ENCODE results near the gene DPYD. TPM values are rescaled to one million over a fixed set of nuclear protein-coding genes. Genes with fewer than 3 reads are reported as not detected.

DPYD gene
- total RNA-seq, 2 experiments from 2014 or later, result 6.6 to 7.8 TPM

GRCh38 chr1:97803026-97803425, 117.8 kb downstream of the DPYD start:
- CTCF ChIA-PET, result no interaction called here

GRCh38 chr1:97802011-97802410, 118.8 kb downstream of the DPYD start:
- ChIA-PET CTCF (no interaction called here), POLR2A (no interaction called here)

More at GRCh38 chr1:97803026-97803425, 117.8 kb downstream of the DPYD start:
- POLR2A ChIA-PET, result no interaction called here

GRCh38 chr1:97797403-97798183, 123.2 kb downstream of the DPYD start:
- POLR2A ChIA-PET, result no interaction called here
- CTCF ChIA-PET, result interaction anchor here (0.5 kb wide), 1 partner anchor 122 kb away, joined by 3 read pairs; no protein-coding TSS in a partner anchor

GRCh38 chr1:97796711-97797110, 124.1 kb downstream of the DPYD start:
- POLR2A ChIA-PET, result no interaction called here
- CTCF ChIA-PET, result interaction anchor here (0.5 kb wide), 1 partner anchor 121 kb away, joined by 3 read pairs; no protein-coding TSS in a partner anchor

GRCh38 chr1:97792655-97793054, 128.2 kb downstream of the DPYD start:
- ChIA-PET CTCF (no interaction called here), POLR2A (no interaction called here)

- ChIA-PET POLR2A (interaction anchor here (0.7 kb wide), 1 partner anchor 157 kb away, joined by 3 read pairs; no protein-coding TSS in a partner anchor), CTCF (no interaction called here)
Measured at GRCh38 chr1:97791251-97791650, 129.6 kb downstream of the DPYD start.

GRCh38 chr1:97787231-97787630, 133.6 kb downstream of the DPYD start:
- CTCF ChIA-PET, result no interaction called here
- POLR2A ChIA-PET, result no interaction called here

GRCh38 chr1:97784661-97785060, 136.2 kb downstream of the DPYD start:
- ChIA-PET CTCF (no interaction called here), POLR2A (no interaction called here)

GRCh38 chr1:97783751-97784150, 137.1 kb downstream of the DPYD start:
- CTCF ChIA-PET, result no interaction called here
- POLR2A ChIA-PET, result no interaction called here

GRCh38 chr1:97781762-97782337, 139.0 kb downstream of the DPYD start:
- ChIA-PET CTCF (no interaction called here), POLR2A (no interaction called here)

- POLR2A ChIA-PET, result no interaction called here
Measured at GRCh38 chr1:97780884-97781283, 139.9 kb downstream of the DPYD start.

GRCh38 chr1:97778718-97779117, 142.1 kb downstream of the DPYD start:
- POLR2A ChIA-PET, result no interaction called here
- CTCF ChIA-PET, result interaction anchor here (0.6 kb wide), 1 partner anchor 42 kb away, joined by 4 read pairs; no protein-coding TSS in a partner anchor

More at GRCh38 chr1:97780884-97781283, 139.9 kb downstream of the DPYD start:
- CTCF ChIA-PET, result no interaction called here

GRCh38 chr1:97770376-97770775, 150.5 kb downstream of the DPYD start:
- POLR2A ChIA-PET, result no interaction called here
- CTCF ChIA-PET, result no interaction called here

GRCh38 chr1:97767381-97767780, 153.5 kb downstream of the DPYD start:
- POLR2A ChIA-PET, result no interaction called here
- CTCF ChIA-PET, result no interaction called here

- POLR2A ChIA-PET, result no interaction called here
- CTCF ChIA-PET, result no interaction called here
Measured at GRCh38 chr1:97764991-97765390, 155.8 kb downstream of the DPYD start.

- POLR2A ChIA-PET, result no interaction called here
- CTCF ChIA-PET, result no interaction called here
Measured at GRCh38 chr1:97761637-97762036, 159.2 kb downstream of the DPYD start.

GRCh38 chr1:97759078-97759477, 161.8 kb downstream of the DPYD start:
- POLR2A ChIA-PET, result no interaction called here

GRCh38 chr1:97758541-97759057, 162.2 kb downstream of the DPYD start:
- POLR2A ChIA-PET, result interaction anchor here (0.6 kb wide), 1 partner anchor 630 kb away, joined by 5 read pairs; no protein-coding TSS in a partner anchor
- CTCF ChIA-PET, result no interaction called here

More at GRCh38 chr1:97759078-97759477, 161.8 kb downstream of the DPYD start:
- CTCF ChIA-PET, result no interaction called here

- ChIA-PET CTCF (no interaction called here), POLR2A (interaction anchor here (0.5 kb wide), 1 partner anchor 21 kb away, joined by 4 read pairs; no protein-coding TSS in a partner anchor)
Measured at GRCh38 chr1:97745912-97746311, 174.9 kb downstream of the DPYD start.

- ChIA-PET POLR2A (no interaction called here), CTCF (no interaction called here)
Measured at GRCh38 chr1:97744977-97745376, 175.9 kb downstream of the DPYD start.

- ChIA-PET CTCF (no interaction called here), POLR2A (no interaction called here)
Measured at GRCh38 chr1:97743129-97743528, 177.7 kb downstream of the DPYD start.

All from activated CD8-positive, alpha-beta memory T cell treated with anti-CD3 and anti-CD28 coated beads for 36 hours (primary cell).